SK-N-SH treated with all-trans-retinoic acid at 6 μM for 48 hours (cell line): ENCODE results near the gene LARP4B.

ENCODE experiments used
- ARNTL ChIP-seq: fragments of 450-650 bp; formaldehyde crosslinking; IDR thresholded peaks from 2 replicates; pipeline ENCODE4 v1.5.0; 2020; ENCODE audit warnings: low read depth, mild to moderate bottlenecking, moderate library complexity, borderline replicate concordance
- CREB5 ChIP-seq: fragments of 250-450 bp; sonication (Bioruptor Pico); IDR thresholded peaks from 2 replicates; pipeline ENCODE4 v1.5.1; 2020; ENCODE audit warnings: low read depth, mild to moderate bottlenecking, moderate library complexity
- CSDC2 ChIP-seq: fragments of 250-450 bp; sonication (Bioruptor Pico); IDR thresholded peaks from 2 replicates; pipeline ENCODE4 v1.5.0; 2020; ENCODE audit warnings: mild to moderate bottlenecking, moderate library complexity
- GLIS3 ChIP-seq: fragments of 250-450 bp; sonication (Bioruptor Pico); IDR thresholded peaks from 2 replicates; pipeline ENCODE4 v1.5.0; 2020; ENCODE audit warnings: mild to moderate bottlenecking, moderate library complexity
- ISL1 ChIP-seq: fragments of 250-450 bp; sonication (Bioruptor Pico); IDR thresholded peaks from 2 replicates; pipeline ENCODE4 v2.1.2; 2022; ENCODE audit warnings: mild to moderate bottlenecking, moderate library complexity
- OSR1 ChIP-seq: fragments of 250-450 bp; sonication (Bioruptor Pico); IDR thresholded peaks from 2 replicates; pipeline ENCODE4 v1.8.0; 2022; ENCODE audit warnings: moderate library complexity, mild to moderate bottlenecking, inconsistent platforms
- PATZ1 ChIP-seq: fragments of 250-450 bp; sonication (Bioruptor Pico); IDR thresholded peaks from 2 replicates; pipeline ENCODE4 v1.8.0; 2020; ENCODE audit warnings: mild to moderate bottlenecking, moderate library complexity, borderline replicate concordance
- POU6F1 ChIP-seq: fragments of 250-450 bp; sonication (Bioruptor Pico); IDR thresholded peaks from 2 replicates; pipeline ENCODE4 v1.8.0; 2021; ENCODE audit warnings: low read depth, mild to moderate bottlenecking, moderate library complexity, borderline replicate concordance
- RARB ChIP-seq: fragments of 250-450 bp; sonication (Bioruptor Pico); IDR thresholded peaks from 2 replicates; pipeline ENCODE4 v1.8.0; 2021; ENCODE audit warnings: mild to moderate bottlenecking, moderate library complexity
- SNAI2 ChIP-seq: fragments of 250-450 bp; sonication (Bioruptor Pico); IDR thresholded peaks from 2 replicates; pipeline ENCODE4 v1.5.0; 2020; ENCODE audit warnings: mild to moderate bottlenecking, moderate library complexity
- TOX ChIP-seq: fragments of 250-450 bp; sonication (Bioruptor Pico); IDR thresholded peaks from 2 replicates; pipeline ENCODE4 v1.8.0; 2021; ENCODE audit warnings: mild to moderate bottlenecking, moderate library complexity, borderline replicate concordance
- TSHZ2 ChIP-seq: fragments of 250-450 bp; sonication (Bioruptor Pico); IDR thresholded peaks from 2 replicates; pipeline ENCODE4 v1.5.0; 2020; ENCODE audit warnings: mild to moderate bottlenecking, moderate library complexity
- ZNF8 ChIP-seq: fragments of 450-650 bp; formaldehyde crosslinking; IDR thresholded peaks from 2 replicates; pipeline ENCODE4 v1.5.0; 2020; ENCODE audit warnings: mild to moderate bottlenecking, moderate library complexity

DNA sequence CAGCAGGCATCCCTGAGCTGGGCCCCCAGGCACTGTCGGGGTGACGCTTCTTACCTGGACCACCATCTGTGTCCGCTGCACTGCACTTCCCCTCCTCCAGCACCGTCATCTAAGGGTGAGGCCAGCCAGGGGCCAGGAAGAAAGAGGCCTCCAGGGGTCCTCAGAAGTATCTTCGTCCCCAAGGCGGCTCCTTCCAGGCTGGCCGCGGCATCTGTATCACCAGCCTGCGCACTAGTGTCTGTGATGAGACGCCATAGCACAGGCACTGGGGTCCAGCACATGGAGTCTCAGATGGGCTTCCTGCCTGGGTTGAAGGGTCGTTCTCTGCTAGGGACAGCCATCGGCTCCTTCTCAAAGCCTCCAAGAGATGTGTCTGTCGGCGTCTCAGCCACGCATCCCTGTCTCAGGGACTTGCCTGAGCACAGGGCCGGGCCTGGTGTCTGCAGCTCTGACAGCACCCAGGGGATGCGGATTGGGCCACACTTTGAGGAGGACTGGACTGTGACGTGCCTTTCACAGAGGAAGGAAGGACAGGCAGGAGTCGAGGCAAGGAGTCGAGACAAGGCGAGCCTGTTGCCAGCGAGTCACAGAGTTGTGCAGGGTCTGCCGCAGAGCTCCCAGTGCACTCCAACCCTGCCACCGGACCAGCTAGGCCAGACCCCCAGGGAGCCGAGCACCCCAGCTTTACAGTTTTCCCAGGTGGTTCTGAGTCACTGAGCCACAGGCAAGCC is 140.5 kb downstream of the LARP4B start:
- TF ChIP-seq ARNTL (CRISPR knock-in tag) (no peak), TOX (no peak), OSR1 (CRISPR knock-in tag) (no peak), SNAI2 (no peak), ISL1 (no peak), CREB5 (CRISPR knock-in tag) (no peak), TSHZ2 (no peak), RARB (no peak), PATZ1 (CRISPR knock-in tag) (no peak), ZNF8 (CRISPR knock-in tag) (no peak), CSDC2 (no peak), POU6F1 (CRISPR knock-in tag) (no peak), GLIS3 (no peak)
